ENCODE results near the gene CFAP298.

GRCh38 chr21:32604464-32604863 is 7.7 kb downstream of the CFAP298 start:
- TF ChIP-seq MAX (IDR thresholded peaks at IDR 0.05; ENCODE audit: low read depth, low read length) (no peak), BHLHE40 (IDR thresholded peaks at IDR 0.05; ENCODE audit: borderline replicate concordance in 1 of 2, low read depth in 2 of 2, low read length in 1 of 2) (no peak), CHD2 (IDR thresholded peaks at IDR 0.05; ENCODE audit: borderline replicate concordance, low read depth, low read length) (no peak), SUZ12 (IDR thresholded peaks at IDR 0.05; ENCODE audit: unreplicated experiment) (no peak)
